Left ventricle myocardium superior (tissue), 1 donor: ENCODE measurements around the gene SPAG9. TPM values are rescaled to one million over a fixed set of nuclear protein-coding genes. Genes with fewer than 3 reads are reported as not detected.

ENCODE experiments used
- ATAC-seq: fragments of 200-7000 bp; cut with Tn5 transposase; one replicate; pipeline ENCODE4 v1.9.1; 2020; ENCODE audit warnings: mild to moderate bottlenecking, moderate library complexity
- DNase-seq: peaks from one replicate; pipeline ENCODE4 v3.0.0-alpha.2; 2020
- intact Hi-C: fragments of 100-400 bp; cut with micrococcal nuclease; formaldehyde crosslinking; loops from one replicate; pipeline ENCODE4 v1.11.0; 2022
- total RNA-seq: library from RNA; stranded (reverse); fragmentation: NEBNext Ultra II Directional; extraction: Animal tissue kit (Norgen Biotek cat#: 25700); gene quantifications from one replicate; pipeline ENCODE4 v1.2.1, GENCODE V29; 2021
- donor health status: DM: no; HTN: yes; CAD: no; lungs with severe emphysema.

Gene SPAG9
- total RNA-seq, 1 donor from 2014 or later: 42.8 TPM

- intact Hi-C loops: loop anchor here (5.0 kb wide), 1 partner anchor 72 kb away; no protein-coding TSS in a partner anchor
- ATAC-seq: no peak
- no peak for DNase-seq
Measured at GRCh38 chr17:50934672-50935220, 185.9 kb downstream of the SPAG9 start.

- no peak for DNase-seq
- no peak for ATAC-seq
- intact Hi-C loops: no loop called here
Measured at GRCh38 chr17:50934161-50934560, 186.5 kb downstream of the SPAG9 start.

- intact Hi-C loops: no loop called here
- peak; percentile 95 for DNase-seq
- peak; percentile 95 for ATAC-seq
Measured at GRCh38 chr17:50931144-50931908, 189.3 kb downstream of the SPAG9 start.

GRCh38 chr17:50928646-50929045 is 192.0 kb downstream of the SPAG9 start:
- no peak for DNase-seq
- intact Hi-C loops: no loop called here

GRCh38 chr17:50927287-50927686 is 193.4 kb downstream of the SPAG9 start:
- no peak for DNase-seq
- no peak for ATAC-seq
- intact Hi-C loops: no loop called here

More at GRCh38 chr17:50928646-50929045, 192.0 kb downstream of the SPAG9 start:
- ATAC-seq: no peak

GRCh38 chr17:50926523-50926922 is 194.1 kb downstream of the SPAG9 start:
- DNase-seq (no peak), ATAC-seq (no peak)
- intact Hi-C loops: no loop called here

GRCh38 chr17:50925296-50925891 is 195.3 kb downstream of the SPAG9 start:
- intact Hi-C loops: no loop called here
- DNase-seq (no peak), ATAC-seq (no peak)

GRCh38 chr17:50924800-50925199 is 195.9 kb downstream of the SPAG9 start:
- ATAC-seq: no peak
- DNase-seq: no peak
- intact Hi-C loops: no loop called here

- intact Hi-C loops: no loop called here
- DNase-seq: no peak
- ATAC-seq: no peak
Measured at GRCh38 chr17:50924300-50924699, 196.4 kb downstream of the SPAG9 start.

- intact Hi-C loops: no loop called here
- DNase-seq (no peak), ATAC-seq (no peak)
Measured at GRCh38 chr17:50923611-50924010, 197.1 kb downstream of the SPAG9 start.

- intact Hi-C loops: no loop called here
- DNase-seq: no peak
- no peak for ATAC-seq
Measured at GRCh38 chr17:50922721-50923405, 197.8 kb downstream of the SPAG9 start.

- no peak for DNase-seq
- intact Hi-C loops: no loop called here
- no peak for ATAC-seq
Measured at GRCh38 chr17:50922107-50922506, 198.6 kb downstream of the SPAG9 start.

- intact Hi-C loops: no loop called here
- DNase-seq: no peak
- peak; percentile 0 for ATAC-seq
Measured at GRCh38 chr17:50920891-50921586, 199.6 kb downstream of the SPAG9 start.

GRCh38 chr17:50920041-50920410 is 200.6 kb downstream of the SPAG9 start:
- no peak for DNase-seq
- intact Hi-C loops: no loop called here
- peak; percentile 2 for ATAC-seq

GRCh38 chr17:50919321-50920040 is 201.2 kb downstream of the SPAG9 start:
- intact Hi-C loops: no loop called here
- ATAC-seq: peak; percentile 90
- peak; percentile 89 for DNase-seq

- DNase-seq: no peak
- intact Hi-C loops: no loop called here
- peak; percentile 2 for ATAC-seq
Measured at GRCh38 chr17:50918933-50919296, 201.8 kb downstream of the SPAG9 start.

- DNase-seq (peak; percentile 49), ATAC-seq (no peak)
- intact Hi-C loops: no loop called here
Measured at GRCh38 chr17:50918071-50918932, 202.4 kb downstream of the SPAG9 start.

GRCh38 chr17:50917418-50917743 is 203.3 kb downstream of the SPAG9 start:
- ATAC-seq (peak; percentile 12), DNase-seq (no peak)
- intact Hi-C loops: no loop called here
